Stimulated activated CD4-positive, alpha-beta T cell treated with anti-CD3 and anti-CD28 coated beads, Interleukin-2, amount 100 ng/mL, for 48 hours (primary cell): Measurements from ENCODE around the gene NUTM2G.
"Not testable (repeated sequence)": the region's sequence is repeated elsewhere in the genome, so short reads cannot be mapped to it uniquely, and the experiment has no call there.

Experiments
- DNase-seq, 2 donors: peaks; one replicate each; pipeline ENCODE4 v3.0.0-alpha.2; 2020

Gene NUTM2G

GRCh38 chr9:96928543-96928942 is at the start of gene NUTM2G:
Gene NUTM2G (plus strand): TSS chr9:96928843. CDS start chr9:96929025, 182 bp downstream.
- DNase-seq, result not testable (repeated sequence)

GRCh38 chr9:96883922-96884321 is 44.7 kb upstream of the NUTM2G start:
- DNase-seq, result no peak

GRCh38 chr9:96884443-96884842 is 44.2 kb upstream of the NUTM2G start:
- DNase-seq, result no peak

GRCh38 chr9:96885424-96885823 is 43.2 kb upstream of the NUTM2G start:
- DNase-seq, result no peak

GRCh38 chr9:96888591-96888990 is 40.1 kb upstream of the NUTM2G start:
- DNase-seq, result no peak

DNA sequence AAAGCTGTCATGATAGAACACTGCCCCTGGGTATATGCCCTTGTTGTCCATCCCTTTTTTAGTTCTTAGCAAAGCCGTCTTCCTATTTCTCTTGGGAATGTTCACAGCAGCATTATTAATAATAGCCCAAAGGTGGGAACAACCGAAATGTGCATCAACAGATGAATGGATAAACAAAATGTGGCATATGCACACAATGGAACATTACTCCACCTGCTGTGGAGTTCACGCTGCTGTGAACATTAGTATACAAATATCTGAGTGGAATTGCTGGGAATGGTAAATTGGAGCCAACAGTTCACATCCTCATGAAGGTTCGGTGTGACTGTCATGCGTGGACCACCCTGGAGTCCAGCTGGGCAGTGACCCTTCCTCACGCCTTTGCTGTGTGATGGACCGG is 36.5 kb upstream of the NUTM2G start:
- DNase-seq, result no peak

GRCh38 chr9:96900010-96900409 is 28.6 kb upstream of the NUTM2G start:
- DNase-seq, result not testable (repeated sequence)

- DNase-seq, result not testable (repeated sequence)
These were observed 23.5 kb upstream of the NUTM2G start for GRCh38 chr9:96904947-96905722.

GRCh38 chr9:96908479-96908878 is 20.2 kb upstream of the NUTM2G start:
- not testable (repeated sequence) for DNase-seq

GRCh38 chr9:96915539-96915938 is 13.1 kb upstream of the NUTM2G start:
- not testable (repeated sequence) for DNase-seq

- not testable (repeated sequence) for DNase-seq
These were observed 12.1 kb upstream of the NUTM2G start for GRCh38 chr9:96916531-96916930.

- not testable (repeated sequence) for DNase-seq
These were observed 10.1 kb upstream of the NUTM2G start for GRCh38 chr9:96918550-96918949.

- not testable (repeated sequence) for DNase-seq
These were observed 7.8 kb upstream of the NUTM2G start for GRCh38 chr9:96920803-96921202.

DNA sequence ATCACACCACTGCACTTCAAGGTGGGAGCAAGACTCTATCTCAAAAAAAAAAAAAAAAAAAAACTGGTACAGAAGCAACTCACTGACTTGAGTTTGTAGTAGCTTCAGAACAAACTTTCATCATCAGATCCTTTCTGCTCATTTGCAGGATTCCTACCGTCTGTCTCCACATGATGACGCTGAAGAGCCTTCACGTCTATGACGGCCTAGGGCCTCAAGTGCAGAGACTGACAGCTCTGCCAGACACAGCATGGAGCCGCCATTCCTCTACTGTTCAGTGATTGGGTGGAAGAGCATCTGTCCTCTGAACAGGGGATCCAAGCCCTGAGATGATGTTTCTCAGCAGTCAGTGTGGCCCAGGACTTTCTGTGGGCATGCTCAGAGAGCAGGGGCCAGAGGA is 3.1 kb upstream of the NUTM2G start:
- DNase-seq, result not testable (repeated sequence)

DNA sequence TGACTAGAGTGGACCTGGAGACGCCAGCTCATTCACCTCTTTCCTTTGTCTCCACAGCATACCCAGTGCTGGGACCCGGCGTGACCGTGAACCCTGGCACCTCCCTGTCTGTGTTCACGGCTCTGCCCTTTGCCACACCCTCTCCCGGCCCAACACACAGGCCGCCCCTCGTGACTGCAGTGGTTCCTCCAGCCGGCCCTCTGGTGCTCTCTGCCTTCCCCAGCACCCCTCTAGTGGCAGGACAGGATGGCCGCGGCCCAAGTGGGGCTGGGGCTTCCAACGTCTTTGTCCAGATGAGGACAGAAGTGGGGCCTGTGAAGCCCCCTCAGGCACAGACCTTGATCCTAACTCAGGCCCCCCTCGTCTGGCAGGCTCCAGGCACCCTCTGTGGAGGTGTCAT is 3.0 kb downstream of the NUTM2G start:
- DNase-seq, result not testable (repeated sequence)

DNA sequence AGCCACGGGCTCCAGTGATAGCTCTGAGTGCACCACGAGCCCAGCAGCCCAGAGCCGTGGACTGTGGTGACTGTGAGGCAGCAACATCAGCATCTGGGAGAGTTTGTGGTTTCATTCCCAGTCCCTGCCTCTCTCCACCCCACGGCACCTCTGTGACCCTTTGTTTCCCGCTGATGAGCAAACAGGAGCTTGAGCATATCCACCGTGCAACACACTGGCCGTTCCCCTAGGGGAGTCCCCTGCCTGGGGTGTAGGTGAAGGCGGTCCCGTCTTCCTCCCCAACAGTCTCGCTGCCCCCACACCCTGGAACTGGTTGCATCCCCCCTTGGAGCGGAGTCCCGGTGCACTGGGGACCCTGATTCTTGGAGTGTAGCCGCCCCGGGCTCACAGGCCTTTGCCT is 5.5 kb downstream of the NUTM2G start:
- DNase-seq, result not testable (repeated sequence)

DNA sequence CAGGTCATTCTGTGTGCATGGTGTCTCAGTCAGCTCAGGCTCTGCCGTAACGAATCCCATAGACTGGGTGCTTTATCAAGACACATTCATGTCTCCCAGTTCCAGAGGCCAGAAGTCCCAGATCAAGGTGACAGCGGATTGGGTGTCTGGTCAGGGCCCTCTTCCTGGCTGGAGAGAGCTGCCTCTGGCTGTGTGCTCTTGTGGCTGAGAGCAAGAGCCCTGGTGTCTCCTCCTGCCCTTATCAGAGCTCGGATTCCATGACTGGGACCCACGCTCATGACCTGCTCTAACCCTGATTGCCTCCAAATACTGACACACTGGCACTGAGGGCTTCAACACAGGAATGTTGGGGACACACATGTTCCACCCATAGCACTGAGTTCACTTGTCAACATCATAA is 6.1 kb downstream of the NUTM2G start:
- DNase-seq, result not testable (repeated sequence)

- not testable (repeated sequence) for DNase-seq
These were observed 6.8 kb downstream of the NUTM2G start for GRCh38 chr9:96935401-96935800.

DNA sequence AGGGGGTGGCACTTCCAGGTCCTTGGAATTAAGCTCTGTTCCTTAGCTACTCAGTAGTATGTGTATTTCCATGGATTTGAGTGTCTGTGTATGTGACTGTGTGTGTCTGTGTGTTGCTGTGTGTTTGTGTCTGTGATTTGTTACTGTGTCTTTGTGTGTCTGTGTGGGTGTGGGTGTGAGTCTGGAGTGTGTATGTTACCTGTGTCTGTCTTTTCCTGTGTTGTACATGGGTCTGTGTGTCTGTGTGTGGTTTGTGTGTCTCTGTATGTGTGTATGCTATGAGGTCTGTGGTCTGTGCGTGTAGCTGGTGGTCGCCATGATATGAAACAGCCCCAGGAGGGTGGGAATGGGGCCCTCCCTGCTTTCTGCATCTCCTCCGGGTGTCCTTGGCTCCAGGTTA is 8.8 kb downstream of the NUTM2G start:
- DNase-seq, result not testable (repeated sequence)

- not testable (repeated sequence) for DNase-seq
These were observed 10.5 kb downstream of the NUTM2G start for GRCh38 chr9:96938957-96939665.

- DNase-seq, result not testable (repeated sequence)
These were observed 12.3 kb downstream of the NUTM2G start for GRCh38 chr9:96940982-96941381.

DNA sequence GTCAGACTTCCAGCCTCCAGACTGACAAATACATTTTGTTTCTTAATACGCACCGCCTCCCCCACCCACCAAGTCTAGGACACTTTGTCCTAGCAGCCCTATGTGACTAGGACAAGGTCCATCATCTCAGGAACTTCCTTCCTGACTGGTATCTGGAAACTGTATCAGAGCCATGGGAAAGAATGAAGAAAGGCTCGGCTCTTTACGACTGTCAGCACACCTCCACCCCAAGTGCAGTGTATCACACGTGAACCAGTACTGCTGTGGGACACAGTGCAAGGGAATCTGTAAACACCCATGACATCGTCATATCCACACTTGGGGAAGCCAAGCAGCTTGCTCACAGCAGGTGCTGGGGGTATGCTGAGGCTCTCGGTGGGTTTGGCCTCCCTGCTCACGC is 13.0 kb downstream of the NUTM2G start:
- not testable (repeated sequence) for DNase-seq

GRCh38 chr9:96942181-96942580 is 13.5 kb downstream of the NUTM2G start:
- DNase-seq, result not testable (repeated sequence)

- DNase-seq, result not testable (repeated sequence)
These were observed 20.7 kb downstream of the NUTM2G start for GRCh38 chr9:96949346-96949745.
